ENCODE results near the gene RNF103.

DNA sequence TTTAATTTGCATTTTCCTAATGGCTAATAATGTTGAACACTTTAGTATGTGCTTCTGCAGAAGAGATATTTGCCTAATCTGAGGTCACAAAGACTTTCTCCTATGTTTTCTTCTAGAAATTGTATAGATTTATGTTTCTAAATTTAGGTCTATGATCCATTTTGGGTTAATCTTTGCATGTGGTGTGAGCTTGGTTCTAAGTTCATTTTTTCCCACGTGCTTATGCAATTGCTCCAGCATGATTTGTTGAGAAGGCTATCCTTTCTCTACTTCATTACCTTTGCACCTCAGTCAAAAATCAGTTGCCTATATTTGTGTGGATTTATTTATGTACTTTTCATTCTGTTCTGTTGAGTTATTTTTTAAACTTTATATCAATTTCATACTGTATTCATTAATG lies 15.0 kb upstream of the RNF103 start:
- no peak for TF ChIP-seq POLR2A (IDR thresholded peaks at IDR 0.05)
- TF ChIP-seq, protein P1, sequence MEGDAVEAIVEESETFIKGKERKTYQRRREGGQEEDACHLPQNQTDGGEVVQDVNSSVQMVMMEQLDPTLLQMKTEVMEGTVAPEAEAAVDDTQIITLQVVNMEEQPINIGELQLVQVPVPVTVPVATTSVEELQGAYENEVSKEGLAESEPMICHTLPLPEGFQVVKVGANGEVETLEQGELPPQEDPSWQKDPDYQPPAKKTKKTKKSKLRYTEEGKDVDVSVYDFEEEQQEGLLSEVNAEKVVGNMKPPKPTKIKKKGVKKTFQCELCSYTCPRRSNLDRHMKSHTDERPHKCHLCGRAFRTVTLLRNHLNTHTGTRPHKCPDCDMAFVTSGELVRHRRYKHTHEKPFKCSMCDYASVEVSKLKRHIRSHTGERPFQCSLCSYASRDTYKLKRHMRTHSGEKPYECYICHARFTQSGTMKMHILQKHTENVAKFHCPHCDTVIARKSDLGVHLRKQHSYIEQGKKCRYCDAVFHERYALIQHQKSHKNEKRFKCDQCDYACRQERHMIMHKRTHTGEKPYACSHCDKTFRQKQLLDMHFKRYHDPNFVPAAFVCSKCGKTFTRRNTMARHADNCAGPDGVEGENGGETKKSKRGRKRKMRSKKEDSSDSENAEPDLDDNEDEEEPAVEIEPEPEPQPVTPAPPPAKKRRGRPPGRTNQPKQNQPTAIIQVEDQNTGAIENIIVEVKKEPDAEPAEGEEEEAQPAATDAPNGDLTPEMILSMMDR (IDR thresholded peaks at IDR 0.05): no peak

Data from Peyer's patch (tissue), 4 donors.